ENCODE measurements around the gene PHLDB1. TPM values are rescaled to one million over a fixed set of nuclear protein-coding genes. Genes with fewer than 3 reads are reported as not detected.

PHLDB1 gene
- total RNA-seq: 58.5 and 89.3 TPM in 2 replicates

DNA sequence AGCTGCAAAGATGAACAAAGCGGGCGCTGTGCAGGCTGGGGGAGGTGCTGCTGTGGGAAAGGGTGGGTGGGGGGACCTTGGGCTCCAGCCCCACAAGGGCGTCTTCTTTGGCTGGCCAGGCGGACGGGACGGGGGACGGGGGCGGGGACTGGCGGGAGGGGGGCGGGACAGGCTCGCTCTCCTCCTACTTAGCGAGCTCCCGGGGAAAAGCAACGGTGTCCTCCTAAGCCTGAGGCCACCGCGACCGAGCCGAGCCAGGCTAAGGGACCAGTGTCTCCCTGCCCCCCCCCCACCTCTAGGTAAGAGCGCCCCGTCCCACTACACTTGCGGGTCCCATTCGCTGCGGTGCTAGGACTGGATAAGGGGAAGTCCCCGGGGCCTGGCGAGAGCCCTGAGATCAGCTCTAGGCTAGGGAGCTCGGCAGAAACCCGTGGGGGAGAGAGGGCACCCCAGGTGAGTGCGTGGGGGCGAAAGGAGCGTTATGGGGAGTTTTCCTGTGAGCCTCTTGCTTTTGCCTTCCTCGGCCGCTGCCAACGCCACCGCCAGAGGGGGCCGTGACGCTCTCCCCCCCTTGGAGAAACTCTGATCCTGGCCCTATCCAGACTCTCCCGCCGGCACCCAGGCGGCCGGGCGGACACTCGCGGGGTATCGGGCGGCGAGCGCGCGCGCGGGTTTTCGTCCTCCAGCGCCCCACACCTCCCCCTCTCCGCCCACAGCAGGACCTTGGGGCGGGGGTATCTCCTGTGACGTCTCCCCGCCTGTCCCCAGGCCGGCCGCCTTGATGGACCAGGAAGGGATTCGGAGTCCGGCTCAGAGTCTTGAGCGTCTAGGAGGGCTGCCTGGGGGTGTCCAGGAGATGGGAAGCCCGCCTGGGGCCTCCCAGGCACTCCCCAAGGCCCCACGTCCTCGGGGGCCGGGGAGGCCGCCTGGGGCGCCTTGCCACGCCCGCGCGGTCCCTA, at the start of gene PHLDB1:
TSS of gene PHLDB1 (plus strand) at position 215 of the 959 bp plus-strand sequence. CDS start 6,222 bp downstream, outside the sequence.

GRCh38 chr11:118572061-118572980, 35.1 kb upstream of the PHLDB1 start, which contains the start of gene ARCN1:
ARCN1 (plus strand) TSS chr11:118572409; CDS start chr11:118572548, 139 bp downstream.

DNA sequence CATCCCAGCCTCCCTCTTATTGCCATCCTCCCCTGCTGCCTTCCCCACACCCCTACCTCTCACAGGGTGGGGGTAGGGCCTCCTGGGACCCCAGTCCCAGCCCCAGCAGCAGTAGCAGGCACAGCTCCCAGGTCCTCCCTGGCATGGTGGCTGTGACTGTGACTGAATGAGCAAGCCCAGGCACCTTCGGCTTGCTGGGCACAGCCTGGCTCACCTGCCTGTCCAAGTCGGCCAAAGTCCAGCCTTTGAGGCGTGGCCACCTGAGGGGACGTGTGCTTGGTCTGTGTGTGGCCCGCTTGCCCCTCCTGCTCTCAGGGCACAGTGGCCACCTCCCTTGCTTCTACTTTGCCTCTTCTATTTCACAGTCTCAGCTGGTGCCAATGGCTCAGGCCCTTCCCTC, 72.1 kb downstream of the PHLDB1 start, which contains the start of gene TREH:
TSS of gene TREH (minus strand) at position 168 of the 400 bp plus-strand sequence. CDS start at position 145, 23 bp downstream.

Other genes with a start within 250 kb of the PHLDB1 start
- 20.3 and 25.7 TPM in 2 replicates for gene UBE4A, start 248.0 kb upstream of the PHLDB1 start, total RNA-seq
- gene ATP5MG, start 206.0 kb upstream of the PHLDB1 start, total RNA-seq: 135 and 157 TPM in 2 replicates
- 15.8 and 23.3 TPM in 2 replicates for gene KMT2A, start 171.1 kb upstream of the PHLDB1 start, total RNA-seq
- gene TTC36, start 80.1 kb upstream of the PHLDB1 start, total RNA-seq: 0.79 TPM in 1 of 2 replicates, not detected in the other
- 11.2 and 12.1 TPM in 2 replicates for gene TMEM25, start 76.4 kb upstream of the PHLDB1 start, total RNA-seq
- 26.8 and 31.9 TPM in 2 replicates for gene IFT46, start 41.7 kb upstream of the PHLDB1 start, total RNA-seq
- gene ARCN1, start 35.2 kb upstream of the PHLDB1 start, total RNA-seq: 101 and 113 TPM in 2 replicates
- gene TREH, start 72.0 kb downstream of the PHLDB1 start, total RNA-seq: under 0.01 TPM in 1 of 2 replicates, not detected in the other
- 112 and 125 TPM in 2 replicates for gene DDX6, start 183.5 kb downstream of the PHLDB1 start, total RNA-seq